ENCODE data around the gene BHLHE23. TPM values are rescaled to one million over a fixed set of nuclear protein-coding genes. Genes with fewer than 3 reads are reported as not detected.

Gene BHLHE23
- total RNA-seq, 1 donor from 2014 or later, result not detected

DNA sequence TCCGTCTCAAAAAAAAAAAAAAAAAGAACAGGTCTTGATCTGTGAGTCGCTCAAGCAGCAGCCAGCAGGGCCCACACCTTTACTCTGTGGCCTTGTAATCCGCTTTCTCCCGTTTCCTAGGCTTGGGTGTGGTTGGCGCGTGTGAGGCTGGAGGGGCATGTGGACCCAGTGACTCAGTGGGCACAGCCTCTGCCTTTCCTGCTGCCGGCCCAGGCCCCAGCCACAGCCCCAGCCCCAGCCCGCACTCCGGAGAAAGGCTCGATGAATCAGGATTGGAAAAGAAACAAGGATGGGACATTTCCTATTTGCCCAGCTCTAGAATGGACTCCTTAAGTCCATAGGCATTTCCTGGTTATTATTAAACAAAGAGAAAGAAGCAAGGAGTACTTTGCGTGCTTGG, 4.3 kb downstream of the BHLHE23 start:
- Mint-ChIP-seq H3K27ac (no peak overlapping the region), H3K9me3 (no peaks in the 10 kb centered on the region), H3K27me3 (ENCODE audit: low read depth) (peaks cover 94% of the 10 kb centered on the region)

DNA sequence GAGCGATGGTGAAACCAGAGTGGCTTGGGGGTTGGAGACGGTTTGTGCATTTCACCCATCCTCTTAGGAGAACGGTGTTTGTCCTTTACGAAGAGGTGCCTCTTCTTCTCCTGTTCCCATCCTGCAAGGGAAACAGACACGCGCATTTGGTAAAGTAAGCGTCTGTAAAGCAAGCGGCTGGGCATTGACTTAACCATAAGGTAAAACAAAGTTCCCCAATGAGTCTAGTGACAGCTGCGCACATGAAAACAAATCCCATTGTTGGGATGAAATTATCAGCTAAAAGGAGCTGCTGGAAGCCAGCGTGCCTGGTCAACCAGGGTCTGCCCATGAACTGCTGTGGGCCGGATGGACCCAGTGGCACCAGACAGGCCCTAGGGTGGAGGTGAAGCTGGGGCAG, 5.8 kb downstream of the BHLHE23 start:
- Mint-ChIP-seq H3K9me3 (no peaks in the 10 kb centered on the region), H3K4me3 (no peak overlapping the region)
- no peak for DNase-seq (ENCODE audit: low spot score in 2 of 2, unreplicated experiment in 2 of 2)

More for the DNA sequence above, 4.3 kb downstream of the BHLHE23 start:
- no peak overlapping the region for H3K4me3 Mint-ChIP-seq
- H3K4me1 Mint-ChIP-seq, result no peaks in the 10 kb centered on the region
- DNase-seq (ENCODE audit: low spot score in 2 of 2, unreplicated experiment in 2 of 2), result no peak
- H3K36me3 Mint-ChIP-seq, result no peaks in the 10 kb centered on the region
- TF ChIP-seq, protein P1, sequence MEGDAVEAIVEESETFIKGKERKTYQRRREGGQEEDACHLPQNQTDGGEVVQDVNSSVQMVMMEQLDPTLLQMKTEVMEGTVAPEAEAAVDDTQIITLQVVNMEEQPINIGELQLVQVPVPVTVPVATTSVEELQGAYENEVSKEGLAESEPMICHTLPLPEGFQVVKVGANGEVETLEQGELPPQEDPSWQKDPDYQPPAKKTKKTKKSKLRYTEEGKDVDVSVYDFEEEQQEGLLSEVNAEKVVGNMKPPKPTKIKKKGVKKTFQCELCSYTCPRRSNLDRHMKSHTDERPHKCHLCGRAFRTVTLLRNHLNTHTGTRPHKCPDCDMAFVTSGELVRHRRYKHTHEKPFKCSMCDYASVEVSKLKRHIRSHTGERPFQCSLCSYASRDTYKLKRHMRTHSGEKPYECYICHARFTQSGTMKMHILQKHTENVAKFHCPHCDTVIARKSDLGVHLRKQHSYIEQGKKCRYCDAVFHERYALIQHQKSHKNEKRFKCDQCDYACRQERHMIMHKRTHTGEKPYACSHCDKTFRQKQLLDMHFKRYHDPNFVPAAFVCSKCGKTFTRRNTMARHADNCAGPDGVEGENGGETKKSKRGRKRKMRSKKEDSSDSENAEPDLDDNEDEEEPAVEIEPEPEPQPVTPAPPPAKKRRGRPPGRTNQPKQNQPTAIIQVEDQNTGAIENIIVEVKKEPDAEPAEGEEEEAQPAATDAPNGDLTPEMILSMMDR (IDR thresholded peaks at IDR 0.05; ENCODE audit: unreplicated experiment), result no peak

DNA sequence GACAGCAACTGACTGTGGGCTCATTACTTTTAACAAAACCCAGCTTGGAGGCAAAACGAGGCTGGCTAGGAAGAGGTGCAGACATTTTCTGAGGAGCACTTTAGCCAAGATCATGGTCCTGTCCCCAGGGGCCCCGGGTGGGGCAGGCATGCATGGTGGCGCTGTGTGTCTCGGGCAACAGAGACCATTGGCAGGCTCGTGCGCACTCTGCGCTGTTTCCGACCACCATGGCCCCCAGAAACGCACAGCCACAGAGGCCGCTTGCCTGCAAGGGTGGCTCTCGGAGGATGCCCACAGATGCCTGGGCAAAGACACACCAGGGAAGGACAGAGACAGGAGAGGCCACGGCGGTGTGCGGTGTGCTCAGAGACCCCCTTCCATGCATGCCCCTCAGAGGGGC, 6.7 kb downstream of the BHLHE23 start:
- DNase-seq (ENCODE audit: low spot score in 2 of 2, unreplicated experiment in 2 of 2), result no peak
- Mint-ChIP-seq H3K9me3 (no peaks in the 10 kb centered on the region), H3K27me3 (ENCODE audit: low read depth) (peaks cover 98% of the 10 kb centered on the region), H3K4me1 (no peaks in the 10 kb centered on the region), H3K36me3 (no peaks in the 10 kb centered on the region), H3K27ac (no peak overlapping the region), H3K4me3 (no peak overlapping the region)
- TF ChIP-seq, protein P1 (IDR thresholded peaks at IDR 0.05; ENCODE audit: unreplicated experiment), result no peak

More for the DNA sequence above, 5.8 kb downstream of the BHLHE23 start:
- no peak overlapping the region for H3K27ac Mint-ChIP-seq
- TF ChIP-seq, protein P1 (IDR thresholded peaks at IDR 0.05; ENCODE audit: unreplicated experiment), result no peak
- peaks cover 98% of the 10 kb centered on the region for H3K27me3 Mint-ChIP-seq (ENCODE audit: low read depth)
- H3K4me1 Mint-ChIP-seq, result no peaks in the 10 kb centered on the region
- H3K36me3 Mint-ChIP-seq, result no peaks in the 10 kb centered on the region

DNA sequence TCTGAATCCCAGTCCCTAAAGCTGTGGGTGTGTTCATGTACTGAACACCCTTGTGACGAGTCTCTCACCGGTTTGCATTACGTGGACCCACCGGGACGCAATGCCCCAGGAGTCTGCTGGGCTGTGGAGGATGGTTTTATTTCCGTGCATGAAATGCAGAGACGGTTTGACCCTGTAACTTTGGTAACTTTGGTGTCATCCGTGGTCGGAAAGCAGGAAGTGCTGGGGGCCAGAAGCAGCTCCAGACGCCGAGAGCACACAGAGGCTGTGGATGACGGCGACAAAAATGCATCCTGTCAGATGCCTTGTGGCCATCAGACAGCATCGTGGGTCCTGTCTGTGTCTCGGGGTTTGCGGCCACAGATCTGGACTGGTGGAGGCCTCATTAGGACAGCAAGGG, 7.2 kb downstream of the BHLHE23 start:
- Mint-ChIP-seq H3K9me3 (no peaks in the 10 kb centered on the region), H3K4me3 (no peak overlapping the region), H3K27me3 (ENCODE audit: low read depth) (peaks cover 99% of the 10 kb centered on the region), H3K27ac (no peak overlapping the region), H3K4me1 (no peaks in the 10 kb centered on the region), H3K36me3 (no peaks in the 10 kb centered on the region)
- DNase-seq (ENCODE audit: low spot score in 2 of 2, unreplicated experiment in 2 of 2), result no peak
- TF ChIP-seq, protein P1 (IDR thresholded peaks at IDR 0.05; ENCODE audit: unreplicated experiment), result no peak

DNA sequence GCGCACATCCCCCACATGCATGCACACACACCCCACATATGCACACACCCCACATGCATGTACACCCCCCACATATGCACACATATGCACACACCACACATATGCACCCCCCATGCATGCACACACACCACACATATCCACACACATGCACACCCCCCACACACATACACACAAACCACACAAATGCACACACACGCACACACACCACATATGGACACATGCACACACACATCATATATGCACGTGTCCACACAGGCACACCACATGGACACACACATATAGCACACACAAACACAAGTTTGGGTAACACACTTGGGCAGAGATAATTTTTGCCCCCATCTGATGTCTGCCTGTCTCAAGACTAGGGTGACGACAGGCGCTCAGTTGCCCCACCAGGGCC, 8.3 kb downstream of the BHLHE23 start:
- H3K27ac Mint-ChIP-seq, result no peak overlapping the region
- H3K4me1 Mint-ChIP-seq, result no peaks in the 10 kb centered on the region
- no peaks in the 10 kb centered on the region for H3K36me3 Mint-ChIP-seq
- DNase-seq (ENCODE audit: low spot score in 2 of 2, unreplicated experiment in 2 of 2), result no peak
- H3K4me3 Mint-ChIP-seq, result no peak overlapping the region
- TF ChIP-seq, protein P1 (IDR thresholded peaks at IDR 0.05; ENCODE audit: unreplicated experiment), result no peak
- peaks cover 94% of the 10 kb centered on the region for H3K27me3 Mint-ChIP-seq (ENCODE audit: low read depth)
- no peaks in the 10 kb centered on the region for H3K9me3 Mint-ChIP-seq
